Measurements from ENCODE around the gene LRRC45.

DNA sequence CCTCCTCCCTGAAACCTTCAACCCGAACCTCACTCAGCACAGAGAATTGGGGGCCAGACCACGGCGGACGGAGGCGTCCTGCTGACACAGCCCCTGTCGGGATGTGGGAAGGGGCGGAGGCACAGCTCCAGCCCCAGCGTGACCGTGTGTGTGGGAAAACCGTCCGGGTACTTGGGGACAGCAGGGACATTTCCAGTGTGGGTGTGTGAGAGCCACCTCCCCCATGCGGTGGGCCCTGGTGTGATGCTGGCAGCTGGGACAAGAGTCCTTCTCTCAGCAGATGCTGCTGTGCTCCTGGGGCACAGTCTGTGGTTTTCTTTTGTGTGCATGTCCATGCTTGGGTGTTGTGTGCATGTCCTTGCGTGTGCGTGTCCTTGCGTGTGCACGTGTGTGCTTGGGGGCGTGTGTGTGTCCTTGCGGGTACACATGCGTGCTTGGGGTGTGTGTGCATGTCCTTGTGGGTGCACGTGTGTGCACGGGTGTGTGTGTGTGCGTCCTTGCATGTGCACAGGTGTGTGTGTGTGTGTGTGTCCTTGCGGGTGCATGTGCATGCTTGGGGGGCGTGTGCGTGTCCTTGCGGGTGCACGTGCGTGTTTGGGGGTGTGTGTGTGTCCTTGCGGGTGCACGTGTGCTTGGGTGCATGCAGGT lies 17.3 kb upstream of the LRRC45 start:
- TF ChIP-seq, protein P1, sequence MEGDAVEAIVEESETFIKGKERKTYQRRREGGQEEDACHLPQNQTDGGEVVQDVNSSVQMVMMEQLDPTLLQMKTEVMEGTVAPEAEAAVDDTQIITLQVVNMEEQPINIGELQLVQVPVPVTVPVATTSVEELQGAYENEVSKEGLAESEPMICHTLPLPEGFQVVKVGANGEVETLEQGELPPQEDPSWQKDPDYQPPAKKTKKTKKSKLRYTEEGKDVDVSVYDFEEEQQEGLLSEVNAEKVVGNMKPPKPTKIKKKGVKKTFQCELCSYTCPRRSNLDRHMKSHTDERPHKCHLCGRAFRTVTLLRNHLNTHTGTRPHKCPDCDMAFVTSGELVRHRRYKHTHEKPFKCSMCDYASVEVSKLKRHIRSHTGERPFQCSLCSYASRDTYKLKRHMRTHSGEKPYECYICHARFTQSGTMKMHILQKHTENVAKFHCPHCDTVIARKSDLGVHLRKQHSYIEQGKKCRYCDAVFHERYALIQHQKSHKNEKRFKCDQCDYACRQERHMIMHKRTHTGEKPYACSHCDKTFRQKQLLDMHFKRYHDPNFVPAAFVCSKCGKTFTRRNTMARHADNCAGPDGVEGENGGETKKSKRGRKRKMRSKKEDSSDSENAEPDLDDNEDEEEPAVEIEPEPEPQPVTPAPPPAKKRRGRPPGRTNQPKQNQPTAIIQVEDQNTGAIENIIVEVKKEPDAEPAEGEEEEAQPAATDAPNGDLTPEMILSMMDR (conservative IDR thresholded peaks at IDR 0.05; ENCODE audit: low read depth, low read length) = no peak
- no peak for TF ChIP-seq EZH2 (IDR thresholded peaks at IDR 0.05; ENCODE audit: borderline replicate concordance, low read depth, low read length, poor library complexity, severe bottlenecking)
